NCI-H1105 (cell line): ENCODE results near the gene RAB43.
"Not testable (repeated sequence)": the region's sequence is repeated elsewhere in the genome, so short reads cannot be mapped to it uniquely, and the experiment has no call there.

Experiments used
- DNase-seq: peaks from one replicate; lab custom pipeline; 2025; lab: John Stamatoyannopoulos, UW

The RAB43 gene

DNA sequence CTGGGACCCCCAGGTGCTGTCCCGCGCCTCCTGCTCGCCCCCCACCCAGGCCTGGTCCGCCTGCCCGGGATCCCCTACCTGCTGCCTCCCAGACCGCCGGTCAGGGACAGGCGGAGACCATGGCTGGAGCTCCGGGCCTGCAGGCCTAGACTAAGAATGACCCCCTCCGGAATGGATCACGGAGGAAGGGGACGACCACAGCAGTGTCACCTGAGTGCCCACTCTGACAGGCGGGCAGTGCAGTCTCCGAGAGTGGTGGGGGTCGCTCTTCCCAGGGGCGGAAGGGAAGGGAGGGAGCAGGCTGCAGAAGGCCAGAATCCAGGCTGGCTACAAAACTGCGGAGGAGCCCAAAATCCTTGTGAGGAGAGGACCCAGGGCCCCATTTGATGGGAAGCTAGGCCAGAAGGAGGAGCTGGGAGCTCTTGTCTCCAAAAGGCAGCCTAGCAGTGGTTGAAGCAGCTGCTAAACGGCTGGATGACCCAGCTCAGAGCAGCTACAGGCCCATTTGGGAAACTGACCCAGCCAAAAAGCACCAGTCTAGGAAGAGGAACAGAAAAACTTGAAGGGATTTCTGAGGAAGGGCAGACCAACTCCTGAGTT is 908 bp upstream of the RAB43 start:
- DNase-seq: no peak

DNA sequence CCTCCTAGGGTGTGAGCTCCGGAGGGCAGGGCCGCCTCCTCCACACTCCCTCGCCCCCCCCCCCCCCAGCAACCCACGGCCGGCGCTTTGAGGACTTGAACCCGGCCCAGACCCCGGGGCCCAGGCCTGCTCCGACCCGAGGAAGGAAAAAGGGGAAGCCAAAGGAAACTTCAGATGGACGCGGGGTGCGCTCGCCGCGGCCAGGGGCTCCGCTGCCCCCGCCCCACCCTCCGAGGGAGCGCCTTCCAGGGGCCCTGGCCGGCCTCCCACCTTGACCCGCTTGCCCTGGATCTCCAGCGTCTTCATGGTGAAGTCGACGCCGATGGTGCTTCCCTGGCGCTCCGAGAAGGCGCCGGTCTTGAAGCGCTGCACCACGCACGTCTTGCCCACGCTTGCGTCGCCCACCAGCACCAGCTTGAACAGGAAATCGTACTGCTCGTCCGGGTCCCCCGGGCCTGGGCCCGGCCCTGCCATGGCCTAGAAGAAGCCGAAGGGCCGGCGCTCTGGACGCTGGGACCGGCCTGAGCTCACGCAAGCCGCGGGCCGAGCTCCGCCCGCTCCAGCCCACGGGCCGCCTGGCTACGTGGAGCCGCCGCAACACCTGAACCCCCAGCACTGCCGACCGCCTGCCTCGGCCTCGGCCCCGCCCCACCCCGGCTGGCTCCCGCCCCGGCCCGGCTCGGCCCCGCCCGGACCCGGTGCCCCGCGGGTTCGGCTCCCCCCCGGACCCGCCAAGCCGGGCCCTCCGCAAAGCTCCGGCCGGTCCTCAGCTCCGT is 400 bp downstream of the RAB43 start:
- DNase-seq: no peak

DNA sequence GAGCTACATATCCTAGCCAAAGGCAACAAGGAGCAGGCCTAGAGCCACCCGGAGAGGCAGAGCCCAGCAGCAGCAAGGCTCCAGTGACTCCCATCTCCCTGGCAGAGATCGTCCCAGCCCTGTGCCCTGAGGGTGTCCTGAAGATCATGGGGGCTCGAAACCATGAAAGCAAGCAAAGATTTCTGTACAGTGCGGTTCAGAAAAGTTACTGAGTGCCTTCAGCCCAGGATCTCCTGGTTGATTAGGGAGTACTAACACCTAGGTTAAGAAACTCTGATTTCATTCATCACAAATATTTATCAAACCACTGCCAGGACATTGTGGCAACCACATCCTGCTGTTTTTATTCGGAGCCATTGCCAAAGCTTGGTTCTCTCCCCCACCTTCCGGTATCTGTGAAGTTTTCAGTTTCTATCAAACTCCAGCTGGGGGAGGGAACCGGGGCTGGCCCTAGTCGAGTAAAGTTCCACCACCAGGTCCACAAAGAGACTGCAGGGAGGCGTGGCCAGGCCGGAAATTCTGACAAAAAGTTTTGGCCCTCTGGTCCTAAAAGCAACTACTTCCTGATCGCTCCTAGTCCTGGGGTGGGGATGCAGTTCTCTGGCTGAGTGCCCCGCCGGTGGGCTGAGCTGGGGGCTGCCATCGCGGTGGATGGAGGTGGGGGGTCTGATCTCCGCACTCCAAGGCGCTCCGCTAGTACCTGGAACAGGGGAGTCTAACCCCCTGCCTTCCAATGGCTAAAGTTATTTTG is 1.2 kb downstream of the RAB43 start:
- no peak for DNase-seq

- DNase-seq: no peak
Measured at GRCh38 chr3:129119365-129120100, 2.1 kb downstream of the RAB43 start.

DNA sequence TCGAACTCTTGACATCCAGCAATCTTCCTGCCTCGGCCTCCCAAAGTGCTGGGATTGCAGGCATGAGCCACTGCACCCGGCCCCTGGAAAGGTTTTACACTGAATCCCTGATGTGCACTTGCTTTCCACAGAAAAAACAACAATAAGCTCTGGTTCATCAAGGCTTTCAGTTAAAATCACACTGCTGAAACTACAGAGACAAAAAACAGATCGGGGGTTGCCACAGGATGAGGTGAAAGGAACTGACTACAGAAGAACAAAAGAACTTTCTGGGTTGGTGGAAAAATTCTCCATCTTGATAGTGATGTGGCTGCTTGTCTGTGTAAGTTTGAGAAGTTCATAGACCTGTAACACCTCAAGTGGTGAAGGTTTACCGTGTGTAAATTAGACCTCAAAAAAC is 2.9 kb downstream of the RAB43 start:
- DNase-seq: no peak

DNA sequence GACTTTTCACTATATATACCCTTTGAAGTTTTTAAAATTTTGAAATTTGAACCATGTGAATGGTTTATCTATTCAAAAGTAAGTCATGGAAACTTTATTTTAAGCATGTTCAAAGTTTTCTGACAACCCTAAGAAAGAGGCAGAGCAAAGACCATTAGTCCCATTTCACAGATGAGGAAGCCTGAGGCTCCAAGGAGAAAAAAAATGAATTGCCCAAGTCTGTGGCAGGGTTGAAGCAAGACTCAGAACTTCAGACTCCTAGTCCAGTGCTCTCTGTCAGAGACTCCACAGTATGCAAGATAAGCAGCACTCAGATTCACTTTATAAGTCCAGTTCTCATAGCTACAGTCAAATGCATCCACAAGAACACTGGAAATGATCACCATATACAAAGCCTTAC is 4.5 kb downstream of the RAB43 start:
- DNase-seq: no peak

- no peak for DNase-seq
Measured at GRCh38 chr3:129116482-129116946, 5.1 kb downstream of the RAB43 start.

GRCh38 chr3:129114455-129114854 is 7.1 kb downstream of the RAB43 start:
- no peak for DNase-seq

- no peak for DNase-seq
Measured at GRCh38 chr3:129112308-129113052, 9.1 kb downstream of the RAB43 start.

GRCh38 chr3:129111076-129111780 is 10.4 kb downstream of the RAB43 start:
- DNase-seq: not testable (repeated sequence)

- DNase-seq: no peak
Measured at GRCh38 chr3:129107793-129108192, 13.8 kb downstream of the RAB43 start.

GRCh38 chr3:129106866-129107565 is 14.6 kb downstream of the RAB43 start:
- DNase-seq: no peak

DNA sequence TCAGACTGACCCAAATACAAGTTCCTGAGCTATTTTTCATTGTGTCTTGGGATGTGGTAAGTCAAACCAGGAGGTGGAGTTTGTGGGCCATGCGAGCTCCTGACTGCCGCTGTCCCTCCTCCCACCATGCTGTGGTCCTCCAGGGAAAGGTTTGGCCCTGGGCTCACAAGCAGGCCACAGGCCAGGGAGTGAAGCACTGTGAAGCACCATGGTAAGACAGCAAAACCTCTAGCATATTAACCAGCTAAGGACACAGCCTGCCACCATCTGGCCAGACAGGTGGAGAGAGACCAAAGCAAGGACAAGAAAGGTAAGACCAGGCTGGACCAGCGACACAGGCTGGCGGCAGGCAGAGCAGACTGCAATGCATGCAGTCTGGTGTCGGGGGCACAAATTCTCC is 15.3 kb downstream of the RAB43 start:
- DNase-seq: no peak

DNA sequence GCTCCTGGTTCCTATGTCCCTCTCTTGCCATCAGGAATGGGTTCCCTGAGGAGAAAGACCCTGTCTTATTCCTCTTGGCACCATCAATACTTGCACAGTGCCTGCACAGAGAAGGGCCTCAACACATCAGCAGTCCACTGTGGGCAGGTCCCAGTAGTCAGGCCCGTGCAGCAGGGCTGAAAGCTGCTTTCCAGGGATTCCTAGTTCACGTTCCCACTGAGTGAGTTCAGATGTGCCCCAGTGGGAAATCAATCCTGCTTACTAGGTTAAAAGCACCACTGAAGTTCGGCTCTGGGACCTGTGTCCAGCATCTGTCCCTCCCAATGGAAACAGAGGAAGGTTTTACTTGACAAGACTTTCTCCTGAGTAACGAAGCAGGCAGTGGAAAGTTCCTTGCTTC is 15.7 kb downstream of the RAB43 start:
- no peak for DNase-seq

- DNase-seq: no peak
Measured at GRCh38 chr3:129104498-129105079, 17.0 kb downstream of the RAB43 start.

DNA sequence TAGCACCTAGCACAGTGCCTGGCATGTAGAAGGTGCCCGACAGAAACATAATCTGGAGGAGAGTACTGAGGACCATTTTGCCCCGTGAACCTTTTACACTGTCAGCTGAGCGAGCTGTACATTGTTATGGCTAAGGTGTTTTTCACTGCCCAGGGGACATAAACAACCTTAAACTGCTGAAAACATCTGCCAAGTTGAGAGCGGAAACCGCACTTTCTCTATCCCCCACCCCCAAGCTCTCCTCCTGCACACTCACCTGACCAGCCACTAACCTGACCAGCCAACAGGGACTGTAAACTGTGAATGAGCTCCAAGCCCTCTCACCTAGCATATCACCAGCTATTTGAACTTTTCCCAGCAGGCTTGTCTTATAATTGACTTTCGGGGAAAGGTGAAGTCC is 17.6 kb downstream of the RAB43 start:
- DNase-seq: no peak

- DNase-seq: no peak
Measured at GRCh38 chr3:129103296-129103695, 18.3 kb downstream of the RAB43 start.

GRCh38 chr3:129101370-129102138 is 20.1 kb downstream of the RAB43 start:
- DNase-seq: no peak

DNA sequence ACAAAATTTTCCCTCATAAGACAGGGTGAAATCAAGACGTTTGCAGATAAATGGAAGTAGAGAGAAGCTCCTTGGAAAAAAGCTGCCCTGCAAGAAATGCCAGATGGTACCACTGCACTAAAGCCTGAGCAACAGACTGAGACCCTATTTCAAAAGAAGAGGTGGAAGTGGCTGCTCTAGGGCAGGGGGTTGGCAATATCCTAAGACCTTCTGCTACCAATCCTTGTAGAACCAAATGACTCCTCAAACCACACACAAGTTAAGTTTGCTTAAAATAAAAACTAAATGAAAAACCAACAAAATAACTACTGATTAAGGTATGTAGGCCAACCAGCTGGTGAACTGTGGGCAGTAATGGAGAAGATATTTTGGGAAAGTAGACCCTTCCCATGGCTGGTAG is 21.3 kb downstream of the RAB43 start:
- DNase-seq: no peak
